Neural progenitor cell (in vitro differentiated cells): ENCODE measurements around the gene EBP. TPM values are rescaled to one million over a fixed set of nuclear protein-coding genes. Genes with fewer than 3 reads are reported as not detected.

Source experiments
- DNase-seq: peaks from one replicate; pipeline ENCODE4 v3.0.0-alpha.2; 2016; ENCODE audit warnings: low spot score
- H2AFZ ChIP-seq: fragments of 200-600 bp; sonication (generic); replicated peaks from 2 replicates; pipeline ENCODE4 v1.6.1; 2016; ENCODE audit warnings: antibody characterized with exemption
- H3F3A ChIP-seq: fragments of 200-600 bp; sonication (generic); 2 replicates; pipeline ENCODE4 v1.6.1; 2016; ENCODE audit warnings: antibody characterized with exemption, low read depth
- H3K27ac ChIP-seq: fragments of 200-600 bp; sonication (generic); 2 replicates; pipeline ENCODE4 v1.5.1; 2016; ENCODE audit warnings: mild to moderate bottlenecking
- H3K27me3 ChIP-seq: fragments of 200-600 bp; sonication (generic); 2 replicates; pipeline ENCODE4 v1.6.1; 2016; ENCODE audit warnings: mild to moderate bottlenecking, moderate library complexity
- H3K36me3 ChIP-seq: fragments of 200-600 bp; sonication (generic); 2 replicates; pipeline ENCODE4 v1.5.1; 2016
- H3K4me1 ChIP-seq: fragments of 200-600 bp; sonication (generic); 2 replicates; pipeline ENCODE4 v1.6.1; 2016; ENCODE audit warnings: mixed run types
- H3K4me2 ChIP-seq: fragments of 200-600 bp; sonication (generic); 2 replicates; pipeline ENCODE4 v1.6.1; 2016
- H3K4me3 ChIP-seq: fragments of 200-600 bp; sonication (generic); 2 replicates; pipeline ENCODE4 v1.5.1; 2016
- H3K79me2 ChIP-seq: fragments of 200-600 bp; sonication (generic); 2 replicates; pipeline ENCODE4 v1.6.1; 2016; ENCODE audit warnings: low read depth
- H3K9ac ChIP-seq: fragments of 200-600 bp; sonication (generic); 2 replicates; pipeline ENCODE4 v1.6.1; 2016
- H3K9me3 ChIP-seq: fragments of 200-600 bp; sonication (generic); 2 replicates; pipeline ENCODE4 v1.5.1; 2016; ENCODE audit warnings: low read depth
- H4K20me1 ChIP-seq: fragments of 200-600 bp; sonication (generic); 2 replicates; pipeline ENCODE4 v1.6.1; 2016; ENCODE audit warnings: low read depth
- H3K27ac Mint-ChIP-seq: 3 replicates; pipeline ENCODE4 v1.8.0; 2021; ENCODE audit warnings: mixed read lengths
- H3K27me3 Mint-ChIP-seq: 2 replicates; pipeline ENCODE4 v1.8.0; 2022; ENCODE audit warnings: low read depth, mild to moderate bottlenecking, inconsistent platforms, moderate library complexity, mixed read lengths; ENCODE audit not compliant: insufficient read depth
- H3K36me3 Mint-ChIP-seq: 3 replicates; pipeline ENCODE4 v1.8.0; 2021; ENCODE audit warnings: mixed read lengths
- H3K4me1 Mint-ChIP-seq: 3 replicates; pipeline ENCODE4 v1.8.0; 2021; ENCODE audit warnings: mixed read lengths
- H3K4me3 Mint-ChIP-seq: 3 replicates; pipeline ENCODE4 v1.8.0; 2021; ENCODE audit warnings: mild to moderate bottlenecking, moderate library complexity, mixed read lengths
- H3K9me3 Mint-ChIP-seq: 3 replicates; pipeline ENCODE4 v1.8.0; 2020; ENCODE audit warnings: mixed read lengths
- CTCF ChIP-seq: fragments of 200-600 bp; sonication (generic); IDR thresholded peaks from 2 replicates; pipeline ENCODE4 v1.5.1; 2017; ENCODE audit warnings: antibody characterized with exemption, mild to moderate bottlenecking
- EZH2 ChIP-seq: fragments of 200-600 bp; sonication (generic); IDR thresholded peaks from 2 replicates; pipeline ENCODE4 v1.6.1; 2017; ENCODE audit warnings: antibody characterized with exemption, mild to moderate bottlenecking, moderate library complexity
- EZH2phosphoT487 ChIP-seq: fragments of 200-600 bp; sonication (generic); IDR thresholded peaks from 2 replicates; pipeline ENCODE4 v1.6.1; 2017; ENCODE audit warnings: antibody characterized with exemption
- total RNA-seq: library from RNA; depleted of rRNA; stranded (reverse); fragments of >200 nt; gene quantifications from 2 replicates; pipeline ENCODE4 v1.2.3, GENCODE V29; 2015; ENCODE audit warnings: low replicate concordance

Gene EBP
- total RNA-seq, 1 donor from 2014 or later, result 74.6 TPM

GRCh38 chrX:48482526-48482925, 39.1 kb upstream of the EBP start:
- Histone ChIP-seq H3K27ac (no peak overlapping the region), H4K20me1 (no peaks in the 10 kb centered on the region), H3K9ac (no peak overlapping the region), H3K4me2 (no peak overlapping the region), H3K79me2 (no peaks in the 10 kb centered on the region), H2AFZ (no peak overlapping the region), H3F3A (no peaks in the 10 kb centered on the region), H3K9me3 (no peaks in the 10 kb centered on the region), H3K4me3 (no peak overlapping the region), H3K36me3 (no peaks in the 10 kb centered on the region), H3K4me1 (no peaks in the 10 kb centered on the region), H3K27me3 (no peaks in the 10 kb centered on the region)
- DNase-seq, result no peak
- TF ChIP-seq EZH2 (no peak), CTCF (no peak), EZH2phosphoT487 (no peak)
- H3K9me3 Mint-ChIP-seq, result peaks cover 3% of the 10 kb centered on the region
- no peak overlapping the region for H3K4me3 Mint-ChIP-seq
- no peak overlapping the region for H3K27ac Mint-ChIP-seq
- peaks cover 5% of the 10 kb centered on the region for H3K36me3 Mint-ChIP-seq
- no peaks in the 10 kb centered on the region for H3K27me3 Mint-ChIP-seq
- H3K4me1 Mint-ChIP-seq, result peaks cover under 1% of the 10 kb centered on the region

GRCh38 chrX:48487362-48487798, 34.2 kb upstream of the EBP start:
- Histone ChIP-seq H2AFZ (no peak overlapping the region), H3K4me2 (no peak overlapping the region), H3K4me1 (no peaks in the 10 kb centered on the region), H3F3A (no peaks in the 10 kb centered on the region), H3K4me3 (no peak overlapping the region), H3K36me3 (no peaks in the 10 kb centered on the region), H4K20me1 (no peaks in the 10 kb centered on the region), H3K9me3 (no peaks in the 10 kb centered on the region), H3K9ac (no peak overlapping the region), H3K27me3 (no peaks in the 10 kb centered on the region), H3K27ac (no peak overlapping the region), H3K79me2 (no peaks in the 10 kb centered on the region)
- no peak overlapping the region for H3K27ac Mint-ChIP-seq
- TF ChIP-seq EZH2phosphoT487 (no peak), CTCF (no peak), EZH2 (no peak)
- H3K36me3 Mint-ChIP-seq, result peaks cover 2% of the 10 kb centered on the region
- H3K4me3 Mint-ChIP-seq, result no peak overlapping the region
- H3K4me1 Mint-ChIP-seq, result no peaks in the 10 kb centered on the region
- H3K27me3 Mint-ChIP-seq, result peaks cover 3% of the 10 kb centered on the region
- no peak for DNase-seq
- H3K9me3 Mint-ChIP-seq, result peaks cover 5% of the 10 kb centered on the region

GRCh38 chrX:48488034-48488433, 33.6 kb upstream of the EBP start:
- no peaks in the 10 kb centered on the region for H3K4me1 ChIP-seq
- no peak overlapping the region for H3K4me2 ChIP-seq
- no peaks in the 10 kb centered on the region for H3K79me2 ChIP-seq
- no peaks in the 10 kb centered on the region for H3K36me3 ChIP-seq
- H3K27me3 ChIP-seq, result no peaks in the 10 kb centered on the region
- no peak overlapping the region for H3K4me3 ChIP-seq
- no peaks in the 10 kb centered on the region for H3K9me3 ChIP-seq
- Mint-ChIP-seq H3K4me3 (no peak overlapping the region), H3K27me3 (peaks cover 3% of the 10 kb centered on the region), H3K27ac (no peak overlapping the region), H3K9me3 (peaks cover 5% of the 10 kb centered on the region), H3K4me1 (no peaks in the 10 kb centered on the region), H3K36me3 (peaks cover 1% of the 10 kb centered on the region)
- no peaks in the 10 kb centered on the region for H3F3A ChIP-seq
- no peak overlapping the region for H2AFZ ChIP-seq
- H4K20me1 ChIP-seq, result no peaks in the 10 kb centered on the region
- H3K27ac ChIP-seq, result no peak overlapping the region
- no peak overlapping the region for H3K9ac ChIP-seq
- DNase-seq, result no peak
- TF ChIP-seq EZH2phosphoT487 (no peak), EZH2 (no peak), CTCF (no peak)
